DMS79 treated with DMSO at 0.1 percent for 48 hours (cell line): ENCODE data around the gene MAN2A1.

Experiments
- DNase-seq: peaks from one replicate; lab custom pipeline; 2025; lab: John Stamatoyannopoulos, UW

MAN2A1 gene

DNA sequence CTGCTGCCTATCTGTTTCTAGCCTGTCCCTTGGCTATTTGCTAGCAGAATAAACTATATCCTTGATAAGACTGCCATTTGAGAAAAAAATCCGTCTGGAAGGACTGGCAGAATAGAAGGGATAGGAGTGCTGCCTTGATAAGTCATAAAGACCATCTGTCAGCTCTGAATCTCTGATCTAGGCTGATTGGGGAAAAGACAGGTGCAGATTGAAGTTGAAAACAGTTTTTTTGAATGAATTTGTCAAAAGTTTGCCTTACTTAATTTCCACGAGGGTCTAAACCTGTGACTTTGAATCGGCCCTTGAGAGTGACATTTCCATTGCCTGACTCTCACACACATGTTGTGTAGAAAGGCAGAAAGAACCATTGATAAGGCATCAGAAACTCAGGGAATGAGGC lies 218.6 kb downstream of the MAN2A1 start:
- no peak for DNase-seq

DNA sequence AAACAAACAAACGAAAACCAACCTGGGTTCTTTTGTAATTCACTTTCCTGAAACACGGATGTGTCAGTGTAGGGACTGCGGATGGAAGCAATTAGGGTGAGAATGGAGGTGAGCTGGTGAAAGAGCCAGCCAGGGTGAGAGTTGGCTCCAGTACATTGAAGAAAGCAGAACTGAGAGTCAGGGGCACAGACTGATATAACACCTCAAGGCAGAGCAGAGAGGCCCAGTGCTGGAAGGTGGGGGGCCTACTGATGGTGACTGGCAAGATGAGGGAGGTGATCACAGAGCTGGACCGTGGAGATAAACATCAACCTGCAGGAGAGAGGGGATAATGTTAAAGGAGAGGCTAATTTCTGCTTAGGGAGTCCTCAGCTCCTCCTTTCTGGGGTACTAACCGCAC lies 221.1 kb downstream of the MAN2A1 start:
- no peak for DNase-seq

- DNase-seq: no peak
These were observed 222.0 kb downstream of the MAN2A1 start for GRCh38 chr5:109911731-109912130.

- no peak for DNase-seq
These were observed 225.2 kb downstream of the MAN2A1 start for GRCh38 chr5:109914906-109915305.

DNA sequence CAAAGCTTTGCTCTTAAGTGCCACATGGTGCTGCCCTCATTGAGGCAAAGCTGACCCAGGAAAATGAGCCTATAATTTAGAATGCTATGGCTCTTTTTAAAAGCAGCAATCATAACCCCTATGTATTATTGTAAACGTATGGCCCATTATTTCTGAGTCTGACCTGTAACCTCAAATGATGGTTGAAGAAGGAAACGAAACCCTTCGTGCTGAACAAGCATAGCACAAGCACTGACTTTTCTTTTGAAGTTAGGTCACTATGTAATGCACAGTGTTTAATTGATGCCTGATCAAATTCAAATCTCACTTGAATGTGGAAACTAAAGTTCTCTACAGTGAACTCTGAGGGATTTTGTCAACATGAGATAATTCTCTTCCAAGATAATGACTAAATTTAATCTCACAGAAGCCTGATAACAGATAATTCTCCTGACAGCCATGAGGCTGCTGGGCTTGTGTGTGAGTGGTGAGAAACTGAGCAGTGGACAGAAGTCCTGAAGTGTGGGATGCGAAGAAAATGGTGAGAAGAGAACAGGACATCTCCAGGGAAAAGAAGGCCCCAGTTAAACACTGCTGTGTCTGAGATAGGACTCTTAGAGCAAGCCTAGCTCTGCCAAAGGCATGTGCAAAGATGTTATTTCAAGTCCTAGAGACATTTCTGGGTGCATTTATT lies 226.9 kb downstream of the MAN2A1 start:
- no peak for DNase-seq
